MM.1S (cell line): ENCODE measurements around the gene GSG1L.

Experiments
- CTCF ChIP-seq: fragments of 300-600 bp; sonication (generic); IDR thresholded peaks from 2 replicates; pipeline ENCODE4 v1.5.1; 2016; ENCODE audit warnings: antibody characterized with exemption, low read length, mixed read lengths
- EZH2 ChIP-seq: fragments of 300-600 bp; sonication (generic); optimal IDR thresholded peaks from 2 replicates; pipeline ENCODE3; 2017; ENCODE audit warnings: low read depth, mild to moderate bottlenecking, antibody characterized with exemption, low read length, mixed read lengths

GRCh38 chr16:27767971-27768591 lies 295.4 kb downstream of the GSG1L start:
- TF ChIP-seq CTCF: no peak
- no peak for TF ChIP-seq EZH2
